Jurkat, Clone E6-1 (cell line): ENCODE results near the gene CHURC1.

Experiments
- DNase-seq: peaks from one replicate; pipeline ENCODE4 v3.0.0-alpha.2; 2011; ENCODE audit warnings: low read depth, low spot score
- H3K4me3 ChIP-seq: 2 replicates; pipeline ENCODE4 v1.5.1; 2011; ENCODE audit warnings: mild to moderate bottlenecking, low read length, control low read depth, moderate library complexity

Gene CHURC1

DNA sequence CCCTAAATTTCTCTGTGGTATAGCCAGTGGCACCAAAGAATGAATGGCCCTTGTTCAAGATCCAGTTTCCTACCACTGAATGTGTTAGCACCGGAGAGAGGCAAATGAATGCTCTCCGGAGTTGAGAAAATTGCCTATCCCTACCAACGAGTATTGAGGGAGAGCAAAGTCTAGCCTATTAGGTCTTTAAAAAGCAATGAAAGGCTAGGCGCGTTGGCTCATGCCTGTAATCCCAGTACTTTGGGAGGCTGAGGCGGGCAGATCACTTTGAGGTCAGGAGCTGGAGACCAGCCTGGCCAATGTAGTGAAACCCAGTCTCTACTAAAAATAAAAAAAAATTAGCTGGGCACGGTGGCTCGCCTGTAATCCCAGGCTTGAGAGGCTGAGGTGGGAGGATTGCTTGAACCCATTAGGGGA is 58.8 kb downstream of the CHURC1 start:
- H3K4me3 ChIP-seq: peak overlapping the region; percentile 69
- DNase-seq: no peak

DNA sequence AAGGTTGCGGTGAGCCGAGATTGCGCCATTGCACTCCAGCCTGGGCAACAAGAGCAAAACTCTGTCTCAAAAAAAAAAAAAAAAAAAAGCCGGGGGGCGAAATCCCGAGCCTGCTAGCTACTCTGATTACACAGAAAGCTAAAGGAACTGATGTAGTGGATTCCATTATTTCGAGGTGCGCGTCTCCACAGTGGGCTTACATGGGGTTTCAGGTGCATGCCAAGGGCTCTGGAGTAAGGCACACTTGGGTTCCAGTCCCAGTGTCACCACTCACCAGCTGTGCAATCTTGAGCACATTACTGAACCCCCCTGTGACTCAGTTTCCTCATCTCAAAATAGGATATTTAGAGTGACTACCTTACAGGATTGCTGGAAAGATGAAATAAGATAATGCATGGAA is 59.6 kb downstream of the CHURC1 start:
- H3K4me3 ChIP-seq: no peak overlapping the region
- no peak for DNase-seq

DNA sequence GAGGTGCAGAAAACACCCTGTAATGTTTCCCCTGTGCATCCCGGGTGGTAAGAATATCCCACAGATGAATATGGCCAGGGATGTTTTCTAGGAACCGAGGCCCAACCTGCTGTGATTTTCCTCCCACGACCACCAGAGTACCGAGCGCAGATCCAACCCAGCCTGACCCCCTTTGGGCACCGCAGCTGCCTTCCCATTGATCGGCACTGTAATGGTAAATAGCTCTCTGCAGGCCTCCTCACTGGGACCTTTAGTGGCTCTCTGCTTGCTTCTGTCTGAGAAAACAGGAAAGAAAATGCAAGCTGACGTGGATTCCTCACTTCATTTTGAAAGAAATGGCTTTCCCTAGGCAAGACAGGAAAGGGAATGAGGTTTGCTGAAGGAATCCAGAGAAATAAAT is 60.3 kb downstream of the CHURC1 start:
- DNase-seq: no peak
- H3K4me3 ChIP-seq: no peak overlapping the region

DNA sequence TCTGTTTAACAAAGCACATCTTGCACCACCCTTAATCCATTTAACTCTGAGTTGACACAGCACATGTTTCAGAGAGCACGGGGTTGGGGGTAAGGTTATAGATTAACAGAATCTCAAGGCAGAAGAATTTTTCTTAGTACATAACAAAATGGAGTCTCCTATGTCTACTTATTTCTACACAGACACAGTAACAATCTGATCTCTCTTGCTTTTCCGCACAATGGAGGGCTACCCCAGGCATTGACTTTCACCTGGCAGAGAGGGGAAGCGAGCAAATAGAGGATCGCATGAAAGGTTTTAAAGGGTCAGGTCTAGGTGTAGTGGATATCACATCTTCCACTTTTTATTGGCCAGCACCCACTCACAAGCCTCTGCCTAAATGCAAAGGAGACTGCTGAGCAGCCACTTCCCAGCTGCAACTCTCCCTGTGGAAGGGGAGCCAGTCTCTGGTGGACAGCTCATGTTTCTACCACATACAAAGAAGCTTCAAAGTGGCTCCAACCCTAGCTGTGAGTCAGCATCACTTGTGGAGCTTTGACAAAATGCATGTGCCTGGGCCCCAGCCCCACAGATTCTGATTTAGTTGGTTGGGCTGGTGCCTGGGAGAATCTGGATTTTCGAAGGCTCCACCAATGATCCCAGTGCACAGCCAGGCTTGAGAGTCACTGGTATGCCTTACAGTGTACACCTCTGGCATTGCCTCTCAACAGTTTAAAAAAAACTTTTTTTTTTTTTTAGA is 65.2 kb downstream of the CHURC1 start:
- no peak for DNase-seq
- H3K4me3 ChIP-seq: no peak overlapping the region

DNA sequence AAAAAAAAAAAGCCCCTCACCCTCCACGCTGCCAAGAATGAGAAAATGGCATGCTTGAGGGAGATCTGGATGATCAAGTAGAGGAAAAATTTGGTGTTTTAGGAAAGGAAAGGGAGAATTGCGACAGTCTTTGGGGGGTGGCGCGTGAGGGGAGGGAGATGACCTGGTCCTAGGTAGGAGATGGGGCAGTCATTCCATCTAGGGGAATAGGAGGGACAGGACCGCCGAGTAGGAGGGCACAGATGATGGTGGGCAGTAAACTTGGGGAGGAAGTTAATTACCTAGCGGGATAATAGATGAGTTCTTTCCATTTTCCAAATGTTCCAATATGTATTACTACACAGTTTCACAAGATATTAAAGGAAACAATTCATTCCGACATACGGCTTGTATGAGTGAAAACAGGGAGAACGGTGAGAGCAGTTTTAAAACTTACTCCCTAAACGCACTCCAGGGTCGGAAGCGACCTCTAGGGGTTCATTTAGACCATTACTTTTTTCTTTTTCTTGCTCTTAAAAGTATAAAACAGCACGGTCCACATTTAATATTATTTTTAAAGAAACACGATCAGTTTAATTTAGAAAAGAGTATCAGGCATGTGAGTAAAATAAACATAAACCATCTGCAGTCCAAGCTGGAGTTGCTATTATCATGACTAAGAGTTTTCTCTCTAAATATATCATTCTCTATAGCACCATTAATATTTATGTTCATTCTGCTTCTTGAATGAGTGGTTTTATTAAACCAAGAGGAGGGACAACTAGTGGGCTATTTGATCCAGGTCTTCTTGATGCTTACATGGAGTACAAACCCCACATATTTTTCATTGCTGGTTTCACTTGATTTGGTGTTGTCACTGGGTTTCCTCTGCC is 69.4 kb downstream of the CHURC1 start:
- peak; percentile 63 for DNase-seq
- H3K4me3 ChIP-seq: peak overlapping the region; percentile 25
